ENCODE data around the gene ERBB2. TPM values are rescaled to one million over a fixed set of nuclear protein-coding genes. Genes with fewer than 3 reads are reported as not detected.
A peak's percentile ranks its signal among the peaks of the same experiment; 100 is the strongest.
"Not testable (repeated sequence)": the region's sequence is repeated elsewhere in the genome, so short reads cannot be mapped to it uniquely, and the experiment has no call there.

ERBB2 gene
- total RNA-seq, 2 experiments from 2014 or later: 5.9 to 6.3 TPM

GRCh38 chr17:39701784-39702422, 2.0 kb downstream of the ERBB2 start:
- H3K27me3 Mint-ChIP-seq: peaks cover 26% of the 10 kb centered on the region
- POLR2A ChIA-PET: no interaction called here
- no peak overlapping the region for H3K4me3 Mint-ChIP-seq
- DNase-seq: no peak
- CTCF ChIA-PET: interaction anchor here (1.8 kb wide), 1 partner anchor 29 kb away, joined by 5 read pairs; the partner anchor contains the start of gene MIEN1
- H3K36me3 Mint-ChIP-seq: no peaks in the 10 kb centered on the region
- H3K9me3 Mint-ChIP-seq: no peaks in the 10 kb centered on the region
- H3K27ac Mint-ChIP-seq: no peak overlapping the region
- intact Hi-C loops (cut with micrococcal nuclease): no loop called here
- H3K4me1 Mint-ChIP-seq (ENCODE audit: low read depth): peaks cover 9% of the 10 kb centered on the region

GRCh38 chr17:39702901-39703893, 3.3 kb downstream of the ERBB2 start:
- Mint-ChIP-seq H3K27me3 (peaks cover 25% of the 10 kb centered on the region), H3K4me1 (ENCODE audit: low read depth) (peaks cover 15% of the 10 kb centered on the region), H3K27ac (no peak overlapping the region), H3K36me3 (no peaks in the 10 kb centered on the region), H3K4me3 (no peak overlapping the region), H3K9me3 (no peaks in the 10 kb centered on the region)
- POLR2A ChIA-PET: no interaction called here
- intact Hi-C loops (cut with micrococcal nuclease): no loop called here
- no peak for DNase-seq
- CTCF ChIA-PET: no interaction called here

GRCh38 chr17:39703913-39704312, 4.0 kb downstream of the ERBB2 start:
- CTCF ChIA-PET: no interaction called here
- intact Hi-C loops (cut with micrococcal nuclease): no loop called here
- no peak for DNase-seq
- Mint-ChIP-seq H3K27ac (no peak overlapping the region), H3K27me3 (peaks cover 23% of the 10 kb centered on the region), H3K36me3 (no peaks in the 10 kb centered on the region), H3K4me3 (no peak overlapping the region), H3K4me1 (ENCODE audit: low read depth) (peaks cover 15% of the 10 kb centered on the region), H3K9me3 (no peaks in the 10 kb centered on the region)
- POLR2A ChIA-PET: no interaction called here

- Mint-ChIP-seq H3K9me3 (no peaks in the 10 kb centered on the region), H3K27me3 (peaks cover 13% of the 10 kb centered on the region), H3K36me3 (no peaks in the 10 kb centered on the region), H3K4me3 (no peak overlapping the region), H3K27ac (no peak overlapping the region), H3K4me1 (ENCODE audit: low read depth) (peaks cover 12% of the 10 kb centered on the region)
- DNase-seq: no peak
- intact Hi-C loops (cut with micrococcal nuclease): no loop called here
- ChIA-PET CTCF (interaction anchor here (2.1 kb wide), 1 partner anchor 25 kb away, joined by 5 read pairs; the partner anchor contains the start of gene MIEN1), POLR2A (no interaction called here)
Observed at GRCh38 chr17:39704821-39705551, 5.1 kb downstream of the ERBB2 start.

GRCh38 chr17:39705786-39706348, 6.0 kb downstream of the ERBB2 start:
- Mint-ChIP-seq H3K4me1 (ENCODE audit: low read depth) (peaks cover 11% of the 10 kb centered on the region), H3K27me3 (peaks cover 11% of the 10 kb centered on the region), H3K4me3 (no peak overlapping the region), H3K36me3 (no peaks in the 10 kb centered on the region), H3K27ac (no peak overlapping the region), H3K9me3 (no peaks in the 10 kb centered on the region)
- intact Hi-C loops (cut with micrococcal nuclease): no loop called here
- POLR2A ChIA-PET: no interaction called here
- CTCF ChIA-PET: interaction anchor here (0.9 to 2.1 kb wide), 2 partner anchors 24 to 71 kb away, joined by 3 to 5 read pairs; partner anchors contain the start of gene MIEN1
- DNase-seq: no peak

GRCh38 chr17:39706383-39706782, 6.5 kb downstream of the ERBB2 start:
- Mint-ChIP-seq H3K4me1 (ENCODE audit: low read depth) (peaks cover 9% of the 10 kb centered on the region), H3K27ac (no peak overlapping the region), H3K9me3 (no peaks in the 10 kb centered on the region), H3K4me3 (no peak overlapping the region), H3K36me3 (no peaks in the 10 kb centered on the region), H3K27me3 (peaks cover 6% of the 10 kb centered on the region)
- ChIA-PET CTCF (interaction anchor here (0.9 to 2.1 kb wide), 2 partner anchors 24 to 71 kb away, joined by 3 to 5 read pairs; partner anchors contain the start of gene MIEN1), POLR2A (no interaction called here)
- no peak for DNase-seq
- intact Hi-C loops (cut with micrococcal nuclease): no loop called here

- Mint-ChIP-seq H3K36me3 (no peaks in the 10 kb centered on the region), H3K9me3 (no peaks in the 10 kb centered on the region), H3K4me3 (no peak overlapping the region), H3K27me3 (peaks cover under 1% of the 10 kb centered on the region), H3K27ac (no peak overlapping the region), H3K4me1 (ENCODE audit: low read depth) (peaks cover 9% of the 10 kb centered on the region)
- intact Hi-C loops (cut with micrococcal nuclease): no loop called here
- POLR2A ChIA-PET: no interaction called here
- CTCF ChIA-PET: no interaction called here
- peak; percentile 17 for DNase-seq
Observed at GRCh38 chr17:39706921-39707337, 7.1 kb downstream of the ERBB2 start.

- H3K36me3 Mint-ChIP-seq: no peaks in the 10 kb centered on the region
- CTCF ChIA-PET: interaction anchor here (1.3 kb wide), 1 partner anchor 21 kb away, joined by 4 read pairs; the partner anchor contains the start of gene MIEN1
- no peaks in the 10 kb centered on the region for H3K9me3 Mint-ChIP-seq
- intact Hi-C loops (cut with micrococcal nuclease): no loop called here
- no peak overlapping the region for H3K27ac Mint-ChIP-seq
- no peak overlapping the region for H3K4me3 Mint-ChIP-seq
- no peak for DNase-seq
- H3K27me3 Mint-ChIP-seq: no peaks in the 10 kb centered on the region
- POLR2A ChIA-PET: no interaction called here
- peaks cover 9% of the 10 kb centered on the region for H3K4me1 Mint-ChIP-seq (ENCODE audit: low read depth)
Observed at GRCh38 chr17:39709319-39709997, 9.6 kb downstream of the ERBB2 start.

GRCh38 chr17:39709998-39710964, 10.4 kb downstream of the ERBB2 start:
- ChIA-PET POLR2A (no interaction called here), CTCF (interaction anchor here (1.1 to 1.3 kb wide), 2 partner anchors 20 to 56 kb away, joined by 3 read pairs; partner anchors contain the start of gene MIEN1)
- H3K27ac Mint-ChIP-seq: no peak overlapping the region
- no peak for DNase-seq
- no peaks in the 10 kb centered on the region for H3K9me3 Mint-ChIP-seq
- H3K36me3 Mint-ChIP-seq: no peaks in the 10 kb centered on the region
- peaks cover 9% of the 10 kb centered on the region for H3K4me1 Mint-ChIP-seq (ENCODE audit: low read depth)
- H3K27me3 Mint-ChIP-seq: no peaks in the 10 kb centered on the region
- intact Hi-C loops (cut with micrococcal nuclease): no loop called here
- H3K4me3 Mint-ChIP-seq: no peak overlapping the region

- intact Hi-C loops (cut with micrococcal nuclease); H3K36me3 Mint-ChIP-seq; POLR2A ChIA-PET; H3K4me3 Mint-ChIP-seq; H3K27ac Mint-ChIP-seq; H3K27me3 Mint-ChIP-seq; H3K9me3 Mint-ChIP-seq; H3K4me1 Mint-ChIP-seq (ENCODE audit: low read depth); DNase-seq: not testable (repeated sequence)
- CTCF ChIA-PET: interaction anchor here (1.1 to 1.3 kb wide), 2 partner anchors 19 to 57 kb away, joined by 3 read pairs; partner anchors contain the start of gene MIEN1
Observed at GRCh38 chr17:39711071-39711470, 11.2 kb downstream of the ERBB2 start.

Data from activated CD4-positive, alpha-beta memory T cell treated with anti-CD3 and anti-CD28 coated beads for 36 hours (primary cell).